Ovary (tissue), 9 donors: ENCODE data around the gene CLDN7. TPM values are rescaled to one million over a fixed set of nuclear protein-coding genes. Genes with fewer than 3 reads are reported as not detected.

Experiments
- DNase-seq, 5 donors: peaks; one replicate each; pipeline ENCODE4 v3.0.0-alpha.2; 2019 to 2020
- H3K27ac ChIP-seq, 2 donors: fragments of 200-600 bp; one replicate each; pipeline versions ENCODE4 v1.5.1 to v1.8.0; 2019 to 2022
- H3K27me3 ChIP-seq: fragments of 200-600 bp; one replicate; pipeline ENCODE4 v1.8.0; 2022
- H3K36me3 ChIP-seq: fragments of 200-600 bp; sonication (generic); one replicate; pipeline ENCODE4 v1.5.1; 2019
- H3K4me1 ChIP-seq: one replicate; pipeline ENCODE4 v1.8.1; 2013; ENCODE audit warnings: mild to moderate bottlenecking, moderate library complexity; ENCODE audit not compliant: insufficient read depth
- H3K4me3 ChIP-seq: fragments of 200-600 bp; sonication (generic); one replicate; pipeline ENCODE4 v1.5.1; 2017
- H3K9me3 ChIP-seq, 2 donors: fragments of 200-600 bp in 1 of 2; sonication (generic) in 1 of 2; one replicate each; pipeline versions ENCODE4 v1.5.1 to v1.8.1; 2013 to 2019; ENCODE audit warnings: mild to moderate bottlenecking in 1 of 2, moderate library complexity in 1 of 2
- CTCF ChIP-seq, 3 donors: fragments of 450-650 bp in 2 of 3; fragments of 200-600 bp in 1 of 3; IDR thresholded peaks; one replicate each; pipeline versions ENCODE4 v1.5.1 to v1.8.0; 2016 to 2022; ENCODE audit warnings: antibody characterized with exemption in 3 of 3, mild to moderate bottlenecking in 1 of 3
- EP300 ChIP-seq: sonication (generic); formaldehyde crosslinking; IDR thresholded peaks from one replicate; pipeline ENCODE4 v1.6.1; 2017; ENCODE audit warnings: antibody characterized with exemption
- POLR2A ChIP-seq: fragments of 450-650 bp; IDR thresholded peaks from one replicate; pipeline ENCODE4 v1.6.1; 2017; ENCODE audit warnings: antibody characterized with exemption, mild to moderate bottlenecking, moderate library complexity
- WGBS, 3 donors: extraction: QIAGEN DNeasy Blood & Tissue Kit in 1 of 3; methylation state at CpG; one replicate each; pipeline versions ENCODE4 v1.1.5 to v1.1.7; 2013 to 2017; 5-methylcytosine and 5-hydroxymethylcytosine counted together
- intact Hi-C, 4 donors: fragments of 100-400 bp; cut with DNase I; formaldehyde crosslinking; loops; one replicate each; pipeline versions ENCODE4 v1.11.0 to v1.15.1; 2022 to 2023
- polyA plus RNA-seq, 2 donors: library from polyadenylated mRNA; stranded (reverse); fragments of 200-250 nt in 1 of 2; fragments of 350-450 nt in 1 of 2; fragmentation: Illumina TruSeq in 1 of 2; extraction: RNeasy Lipid Tissue Mini Kit (QIAGEN cat#74804) in 1 of 2; gene quantifications; one replicate each; pipeline ENCODE4 v1.2.3, GENCODE V29; 2013 to 2014
- total RNA-seq, 7 donors: library from RNA; depleted of rRNA in 2 of 7; stranded (reverse); fragments of >200 nt in 2 of 7; fragmentation: NEBNext Ultra II Directional in 3 of 7; extraction: Animal tissue kit (Norgen Biotek cat#: 25700) in 3 of 7; gene quantifications; one replicate each; pipeline versions ENCODE4 v1.1.0 to v1.2.4, GENCODE V29; 2016 to 2023
- donor health status: DM: no; HTN: no; CAD: no; lungs with moderate emphysema.
- donor health status: DM: no; HTN: no; CAD: no.
- donor health status: Bipolar disorder and iron deficiency.
- donor health status: DM: yes; HTN: yes; CAD: no.
- donor health status: DM: no; HTN: no; CAD: no.
- donor health status: DM: yes; HTN: yes; CAD: no.

CLDN7 gene
- total and polyA plus RNA-seq, 9 donors, result 0.27 to 102 (median 4.7) TPM; not detected in 1

- intact Hi-C loops, result loop anchor here in 1 of 4 donors (5.0 kb wide), 1 partner anchor 248 kb away; the partner anchor contains the start of gene SLC16A11
- WGBS, 3 donors, result 73 to 76% (median 75%) methylated on average over 11 of the region's 11 CpGs
- no peak overlapping the region for H3K4me3 ChIP-seq
- peaks cover 3% of the 10 kb centered on the region for H3K27me3 ChIP-seq
- H3K4me1 ChIP-seq, result peaks cover 9% of the 10 kb centered on the region
- no peak for DNase-seq
- H3K36me3 ChIP-seq, result no peaks in the 10 kb centered on the region
- no peak for TF ChIP-seq POLR2A
- no peak for TF ChIP-seq EP300
- no peak for TF ChIP-seq CTCF (IDR thresholded peaks at IDR 0.05)
- no peaks in the 10 kb centered on the region for H3K9me3 ChIP-seq
- no peak overlapping the region for H3K27ac ChIP-seq
These were observed 28.4 kb upstream of the CLDN7 start for GRCh38 chr17:7290685-7291084.

- H3K27ac ChIP-seq, result no peak overlapping the region
- no peaks in the 10 kb centered on the region for H3K36me3 ChIP-seq
These were observed 27.9 kb upstream of the CLDN7 start for GRCh38 chr17:7290166-7290565.

GRCh38 chr17:7289256-7290032 is 27.2 kb upstream of the CLDN7 start:
- no peak for DNase-seq
- TF ChIP-seq CTCF (IDR thresholded peaks at IDR 0.05) (no peak), POLR2A (no peak), EP300 (no peak)
- no peak overlapping the region for H3K4me3 ChIP-seq
- 67 to 74% (median 68%) methylated on average over 18 of the region's 18 CpGs for WGBS, 3 donors
- H3K9me3 ChIP-seq, result no peaks in the 10 kb centered on the region
- H3K27ac ChIP-seq, result no peak overlapping the region
- peaks cover 5% of the 10 kb centered on the region for H3K4me1 ChIP-seq
- H3K27me3 ChIP-seq, result no peaks in the 10 kb centered on the region
- H3K36me3 ChIP-seq, result no peaks in the 10 kb centered on the region
- intact Hi-C loops, result loop anchor here in 1 of 4 donors (5.0 kb wide), 1 partner anchor 247 kb away; the partner anchor contains the start of gene SLC16A11

More at GRCh38 chr17:7290166-7290565, 27.9 kb upstream of the CLDN7 start:
- peaks cover 3% of the 10 kb centered on the region for H3K27me3 ChIP-seq
- intact Hi-C loops, result loop anchor here in 1 of 4 donors (5.0 kb wide), 1 partner anchor 248 kb away; the partner anchor contains the start of gene SLC16A11
- H3K9me3 ChIP-seq, result no peaks in the 10 kb centered on the region
- no peak for DNase-seq
- H3K4me3 ChIP-seq, result no peak overlapping the region
- H3K4me1 ChIP-seq, result peaks cover 8% of the 10 kb centered on the region
- WGBS, 3 donors, result 83 to 89% (median 88%) methylated on average over 19 of the region's 19 CpGs
- no peak for TF ChIP-seq EP300
- no peak for TF ChIP-seq POLR2A
- TF ChIP-seq CTCF (IDR thresholded peaks at IDR 0.05), result no peak

- H3K27ac ChIP-seq, result no peak overlapping the region
- 86 to 92% (median 89%) methylated on average over 12 of the region's 12 CpGs for WGBS, 3 donors
These were observed 23.4 kb upstream of the CLDN7 start for GRCh38 chr17:7285679-7286078.

More at GRCh38 chr17:7285679-7286078, 23.4 kb upstream of the CLDN7 start:
- intact Hi-C loops, result no loop called here
- Histone ChIP-seq H3K4me3 (no peak overlapping the region), H3K4me1 (peaks cover 6% of the 10 kb centered on the region), H3K27me3 (no peaks in the 10 kb centered on the region), H3K9me3 (no peaks in the 10 kb centered on the region), H3K36me3 (no peaks in the 10 kb centered on the region)
- TF ChIP-seq EP300 (no peak), CTCF (IDR thresholded peaks at IDR 0.05) (no peak), POLR2A (no peak)
- no peak for DNase-seq
